PC-9 (cell line): ENCODE measurements around the gene STK26. TPM values are rescaled to one million over a fixed set of nuclear protein-coding genes. Genes with fewer than 3 reads are reported as not detected.

Source experiments
- BruUV-seq: library from RNA; stranded (reverse); fragments of 400-500 nt; replicated peaks from 2 replicates; lab custom pipeline; 2021; lab: Mats Ljungman, UMichigan
- CTCF ChIA-PET: fragments of 300-600 bp; sonication (Branson Sonifier 250); formaldehyde crosslinking; loops from one replicate; lab custom pipeline; 2022; ENCODE audit warnings: antibody characterized with exemption; lab: Charles Lee
- POLR2A ChIA-PET: fragments of 300-600 bp; sonication (Branson Sonifier 250); formaldehyde crosslinking; loops from one replicate; lab custom pipeline; 2022; ENCODE audit warnings: antibody characterized with exemption; ENCODE audit not compliant: unreplicated experiment; lab: Charles Lee
- DNase-seq, 2 experiments: peaks; one replicate each; pipeline versions ENCODE4 v3.0.0 to v3.0.0-alpha.2; 2015 to 2022; ENCODE audit warnings: mixed read lengths in 1 of 2
- H2AFZ ChIP-seq: fragments of 200-600 bp; sonication (generic); 2 replicates; pipeline ENCODE4 v1.8.1; 2017; ENCODE audit warnings: antibody characterized with exemption
- H3F3A ChIP-seq: fragments of 200-600 bp; sonication (generic); 2 replicates; pipeline ENCODE4 v1.8.1; 2017; ENCODE audit warnings: antibody characterized with exemption, mild to moderate bottlenecking, low read depth; ENCODE audit not compliant: insufficient read depth
- H3K27ac ChIP-seq: fragments of 200-600 bp; sonication (generic); 2 replicates; pipeline ENCODE4 v1.6.1; 2016; ENCODE audit warnings: mixed run types
- H3K27me3 ChIP-seq: fragments of 200-600 bp; sonication (generic); 2 replicates; pipeline ENCODE4 v1.6.1; 2016; ENCODE audit warnings: low read depth, mixed run types; ENCODE audit not compliant: insufficient read depth
- H3K36me3 ChIP-seq: fragments of 200-600 bp; sonication (generic); 2 replicates; pipeline ENCODE4 v1.6.1; 2016; ENCODE audit warnings: low read depth, mixed run types
- H3K4me1 ChIP-seq: fragments of 200-600 bp; sonication (generic); replicated peaks from 2 replicates; pipeline ENCODE4 v1.6.1; 2016; ENCODE audit warnings: mixed run types; ENCODE audit not compliant: insufficient read depth
- H3K4me2 ChIP-seq: fragments of 200-600 bp; sonication (generic); 2 replicates; pipeline ENCODE4 v1.6.1; 2017; ENCODE audit warnings: mixed run types
- H3K4me3 ChIP-seq: fragments of 200-600 bp; sonication (generic); 2 replicates; pipeline ENCODE4 v1.6.1; 2016; ENCODE audit warnings: mixed run types
- H3K79me2 ChIP-seq: fragments of 200-600 bp; sonication (generic); 2 replicates; pipeline ENCODE4 v1.6.1; 2017; ENCODE audit warnings: low read depth, mixed run types
- H3K9me2 ChIP-seq: fragments of 200-600 bp; sonication (generic); 2 replicates; pipeline ENCODE4 v1.8.1; 2017; ENCODE audit warnings: mild to moderate bottlenecking; ENCODE audit not compliant: insufficient read depth
- H3K9me3 ChIP-seq: fragments of 200-600 bp; sonication (generic); 2 replicates; pipeline ENCODE4 v1.8.1; 2016; ENCODE audit warnings: low read depth; ENCODE audit not compliant: insufficient read depth
- H4K20me1 ChIP-seq: fragments of 200-600 bp; sonication (generic); 2 replicates; pipeline ENCODE4 v1.8.1; 2017; ENCODE audit not compliant: insufficient read depth
- EZH2 ChIP-seq: fragments of 200-600 bp; sonication (generic); IDR thresholded peaks from 2 replicates; pipeline ENCODE4 v1.8.0; 2017; ENCODE audit warnings: antibody characterized with exemption, low read depth
- intact Hi-C: fragments of 100-400 bp; cut with micrococcal nuclease; formaldehyde crosslinking; loops from one replicate; pipeline ENCODE4 v1.10.0; 2022; ENCODE audit not compliant: unreplicated experiment
- total RNA-seq: library from RNA; stranded (reverse); gene quantifications from 2 replicates; pipeline ENCODE4 v1.2.3, GENCODE V29; 2021
- TF ChIP-seq, protein P1 (sequence below): fragments of 200-600 bp; sonication (generic); conservative IDR thresholded peaks from 2 replicates; pipeline ENCODE4 v1.6.1; 2017; ENCODE audit warnings: mixed run types, antibody characterized with exemption, mild to moderate bottlenecking, moderate library complexity

The STK26 gene
- total RNA-seq, 1 experiment from 2014 or later, result 48.4 TPM

DNA sequence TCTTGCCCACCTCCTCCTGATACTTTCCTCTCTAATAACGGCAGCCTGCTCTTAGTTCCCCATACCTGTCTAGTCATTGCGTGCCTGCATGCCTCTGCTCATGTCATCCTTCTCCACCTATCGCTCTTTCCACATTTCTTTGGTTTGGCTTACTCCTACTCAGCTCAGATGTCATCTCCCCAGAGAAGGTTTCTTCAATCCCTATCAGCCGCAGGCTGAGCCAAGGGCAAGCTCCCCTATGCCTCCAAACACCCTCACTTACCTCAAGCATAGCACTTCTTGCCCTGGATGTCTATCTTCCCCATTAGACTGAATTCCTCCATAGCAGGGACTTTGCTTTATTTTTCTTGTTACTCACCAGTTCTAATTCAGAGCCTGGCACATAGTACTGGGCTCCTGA, 78.1 kb downstream of the STK26 start:
- H3K9me3 ChIP-seq, result no peaks in the 10 kb centered on the region
- intact Hi-C loops, result no loop called here
- H3K36me3 ChIP-seq, result no peaks in the 10 kb centered on the region
- H3F3A ChIP-seq, result no peaks in the 10 kb centered on the region
- no peaks in the 10 kb centered on the region for H3K27me3 ChIP-seq
- TF ChIP-seq, protein P1, sequence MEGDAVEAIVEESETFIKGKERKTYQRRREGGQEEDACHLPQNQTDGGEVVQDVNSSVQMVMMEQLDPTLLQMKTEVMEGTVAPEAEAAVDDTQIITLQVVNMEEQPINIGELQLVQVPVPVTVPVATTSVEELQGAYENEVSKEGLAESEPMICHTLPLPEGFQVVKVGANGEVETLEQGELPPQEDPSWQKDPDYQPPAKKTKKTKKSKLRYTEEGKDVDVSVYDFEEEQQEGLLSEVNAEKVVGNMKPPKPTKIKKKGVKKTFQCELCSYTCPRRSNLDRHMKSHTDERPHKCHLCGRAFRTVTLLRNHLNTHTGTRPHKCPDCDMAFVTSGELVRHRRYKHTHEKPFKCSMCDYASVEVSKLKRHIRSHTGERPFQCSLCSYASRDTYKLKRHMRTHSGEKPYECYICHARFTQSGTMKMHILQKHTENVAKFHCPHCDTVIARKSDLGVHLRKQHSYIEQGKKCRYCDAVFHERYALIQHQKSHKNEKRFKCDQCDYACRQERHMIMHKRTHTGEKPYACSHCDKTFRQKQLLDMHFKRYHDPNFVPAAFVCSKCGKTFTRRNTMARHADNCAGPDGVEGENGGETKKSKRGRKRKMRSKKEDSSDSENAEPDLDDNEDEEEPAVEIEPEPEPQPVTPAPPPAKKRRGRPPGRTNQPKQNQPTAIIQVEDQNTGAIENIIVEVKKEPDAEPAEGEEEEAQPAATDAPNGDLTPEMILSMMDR, result no peak
- TF ChIP-seq EZH2, result no peak
- BruUV-seq, result no TSS peak
- no peak overlapping the region for H3K4me3 ChIP-seq
- H4K20me1 ChIP-seq, result no peaks in the 10 kb centered on the region
- no peak overlapping the region for H2AFZ ChIP-seq
- H3K4me2 ChIP-seq, result no peak overlapping the region
- CTCF ChIA-PET, result no interaction called here
- no peaks in the 10 kb centered on the region for H3K79me2 ChIP-seq
- no peaks in the 10 kb centered on the region for H3K9me2 ChIP-seq
- POLR2A ChIA-PET, result no interaction called here
- DNase-seq, result no peak
- no peak overlapping the region for H3K27ac ChIP-seq
- no peaks in the 10 kb centered on the region for H3K4me1 ChIP-seq

DNA sequence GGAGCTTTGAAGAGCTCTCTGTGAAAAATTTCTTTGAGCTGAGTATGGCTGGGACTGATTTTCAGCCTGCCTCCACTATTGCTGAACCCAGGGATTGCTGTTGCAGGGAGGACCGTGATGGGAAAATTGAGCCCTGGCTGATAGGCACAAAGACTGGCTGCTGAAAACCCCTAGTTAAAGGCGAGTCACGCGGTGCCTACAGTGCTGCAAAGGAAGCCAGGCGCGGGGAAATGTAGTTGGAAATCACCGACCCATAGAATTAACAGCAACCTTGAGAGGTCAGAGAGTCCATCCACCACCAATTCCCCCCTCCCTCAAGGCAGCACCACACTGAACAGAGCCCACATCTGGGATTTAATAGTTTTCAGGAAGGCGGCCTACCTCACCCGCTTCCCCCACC, 78.7 kb downstream of the STK26 start:
- Histone ChIP-seq H2AFZ (no peak overlapping the region), H4K20me1 (no peaks in the 10 kb centered on the region), H3K79me2 (no peaks in the 10 kb centered on the region), H3K9me2 (no peaks in the 10 kb centered on the region), H3K36me3 (no peaks in the 10 kb centered on the region), H3K4me2 (no peak overlapping the region), H3K4me3 (no peak overlapping the region), H3K9me3 (no peaks in the 10 kb centered on the region), H3K27me3 (no peaks in the 10 kb centered on the region), H3K27ac (no peak overlapping the region), H3K4me1 (no peaks in the 10 kb centered on the region), H3F3A (no peaks in the 10 kb centered on the region)
- no peak for DNase-seq
- TF ChIP-seq, protein P1, result no peak
- TF ChIP-seq EZH2, result no peak
- no TSS peak for BruUV-seq
- CTCF ChIA-PET, result no interaction called here
- intact Hi-C loops, result no loop called here
- POLR2A ChIA-PET, result no interaction called here

GRCh38 chrX:132107291-132107690, 84.2 kb downstream of the STK26 start:
- no peak overlapping the region for H3K27ac ChIP-seq
- intact Hi-C loops, result no loop called here
- H3K9me3 ChIP-seq, result no peaks in the 10 kb centered on the region
- no peak overlapping the region for H3K4me3 ChIP-seq
- no peak overlapping the region for H2AFZ ChIP-seq
- H3K4me1 ChIP-seq, result no peaks in the 10 kb centered on the region
- no TSS peak for BruUV-seq
- no peaks in the 10 kb centered on the region for H3K36me3 ChIP-seq
- no peak overlapping the region for H3K4me2 ChIP-seq
- H3K9me2 ChIP-seq, result no peaks in the 10 kb centered on the region
- ChIA-PET CTCF (no interaction called here), POLR2A (no interaction called here)
- H3K79me2 ChIP-seq, result no peaks in the 10 kb centered on the region
- no peak for TF ChIP-seq EZH2
- TF ChIP-seq, protein P1, result no peak
- DNase-seq, result no peak
- H4K20me1 ChIP-seq, result no peaks in the 10 kb centered on the region
- no peaks in the 10 kb centered on the region for H3K27me3 ChIP-seq
- H3F3A ChIP-seq, result no peaks in the 10 kb centered on the region
